Kidney (tissue), 14 donors: ENCODE measurements around the gene ALDH3A2. TPM values are rescaled to one million over a fixed set of nuclear protein-coding genes. Genes with fewer than 3 reads are reported as not detected.

Source experiments
- DNase-seq, 5 donors: peaks; one replicate each; pipeline ENCODE4 v3.0.0-alpha.2; 2013 to 2020
- FAIRE-seq: peaks from 2 replicates; lab custom pipeline; 2012; peaks lifted over from hg19 to GRCh38; lab: Jason Lieb, UNC
- H3K27ac ChIP-seq, 2 donors: one replicate each; pipeline ENCODE4 v1.7.0; 2013; ENCODE audit warnings: low read depth in 2 of 2, low read length in 2 of 2, inconsistent platforms in 1 of 2
- H3K27me3 ChIP-seq: one replicate; pipeline ENCODE4 v1.7.1; 2013; ENCODE audit warnings: low read length, inconsistent platforms; ENCODE audit not compliant: control insufficient read depth, insufficient read depth
- H3K36me3 ChIP-seq, 3 donors: one replicate each; pipeline versions ENCODE4 v1.7.0 to v1.7.1; 2013; ENCODE audit warnings: low read length in 3 of 3, control low read depth in 1 of 3, inconsistent platforms in 1 of 3; ENCODE audit not compliant: insufficient read depth in 3 of 3, control insufficient read depth in 2 of 3
- H3K4me1 ChIP-seq, 3 donors: one replicate each; pipeline versions ENCODE4 v1.7.0 to v1.7.1; 2013; ENCODE audit warnings: low read length in 3 of 3, inconsistent platforms in 1 of 3, low read depth in 1 of 3; ENCODE audit not compliant: control insufficient read depth in 2 of 3, insufficient read depth in 2 of 3
- H3K4me3 ChIP-seq, 3 donors: one replicate each; pipeline versions ENCODE4 v1.7.0 to v1.8.1; 2013; ENCODE audit warnings: low read length in 3 of 3, control low read depth in 1 of 3, inconsistent platforms in 1 of 3
- H3K9ac ChIP-seq, 3 donors: one replicate each; pipeline versions ENCODE4 v1.7.0 to v1.7.1; 2013; ENCODE audit warnings: low read length in 3 of 3, control low read depth in 1 of 3, inconsistent platforms in 1 of 3
- H3K9me3 ChIP-seq, 3 donors: one replicate each; pipeline versions ENCODE4 v1.7.0 to v1.7.1; 2013; ENCODE audit warnings: low read length in 3 of 3, control low read depth in 1 of 3, inconsistent platforms in 1 of 3; ENCODE audit not compliant: control insufficient read depth in 2 of 3, insufficient read depth in 1 of 3
- CTCF ChIP-seq: IDR thresholded peaks from 3 replicates; pipeline ENCODE4 v1.5.1; 2012; ENCODE audit warnings: mild to moderate bottlenecking, moderate library complexity, borderline replicate concordance; ENCODE audit not compliant: insufficient read depth; ENCODE audit errors: extremely low read depth
- intact Hi-C: fragments of 100-400 bp; cut with DNase I; formaldehyde crosslinking; loops from one replicate; pipeline ENCODE4 v1.11.1; 2022
- polyA plus RNA-seq: library from polyadenylated mRNA; stranded (reverse); fragments of 350-450 nt; fragmentation: Illumina TruSeq; extraction: RNeasy Lipid Tissue Mini Kit (QIAGEN cat#74804); gene quantifications from one replicate; pipeline ENCODE4 v1.2.3, GENCODE V29; 2014; ENCODE audit warnings: low read depth, low replicate concordance; ENCODE audit not compliant: insufficient read depth
- total RNA-seq: library from RNA; stranded (reverse); fragmentation: NEBNext Ultra II Directional; extraction: Animal tissue kit (Norgen Biotek cat#: 25700); gene quantifications from one replicate; pipeline ENCODE4 v1.2.1, GENCODE V29; 2021
- donor health status: control.
- donor health status: control.
- donor health status: control.
- donor health status: control.
- donor health status: control.
- donor health status: DM: yes; HTN: yes; CAD: no.
- donor health status: Normal renal cell carcinoma (clear cell type).

The ALDH3A2 gene
- total and polyA plus RNA-seq, 2 donors from 2014 or later: 75.0 to 87.7 TPM

GRCh38 chr17:19660219-19660870, 11.8 kb downstream of the ALDH3A2 start:
- DNase-seq (no peak), FAIRE-seq (no peak)
- no peaks in the 10 kb centered on the region for H3K27me3 ChIP-seq
- no peak overlapping the region for H3K9ac ChIP-seq
- peaks cover 5 to 72% (median 36%) of the 10 kb centered on the region in 3 donors for H3K36me3 ChIP-seq
- no peak overlapping the region for H3K4me3 ChIP-seq
- TF ChIP-seq CTCF: no peak
- no peaks in the 10 kb centered on the region for H3K9me3 ChIP-seq
- no peak overlapping the region for H3K27ac ChIP-seq
- intact Hi-C loops: no loop called here
- H3K4me1 ChIP-seq: peaks cover 0 to 15% (median 5%) of the 10 kb centered on the region in 3 donors

DNA sequence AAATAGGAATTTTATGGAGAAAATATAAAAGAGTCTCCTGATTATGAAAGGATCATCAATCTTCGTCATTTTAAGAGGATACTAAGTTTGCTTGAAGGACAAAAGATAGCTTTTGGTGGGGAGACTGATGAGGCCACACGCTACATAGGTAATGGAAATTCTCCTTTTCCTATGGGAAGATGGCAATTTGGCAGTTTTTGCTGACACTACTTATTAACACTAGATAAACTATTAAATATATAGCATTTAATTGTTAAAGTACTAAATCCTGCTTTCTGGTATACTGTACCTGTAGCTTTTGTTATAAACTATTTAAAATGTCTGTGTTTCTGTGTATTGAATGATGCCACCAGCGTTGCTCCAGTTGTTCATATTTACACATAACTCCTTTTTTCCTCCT, 12.6 kb downstream of the ALDH3A2 start:
- Histone ChIP-seq H3K4me1 (peaks cover 0 to 10% (median 2%) of the 10 kb centered on the region in 3 donors), H3K36me3 (peaks cover 0 to 66% (median 34%) of the 10 kb centered on the region in 3 donors), H3K9ac (no peak overlapping the region), H3K4me3 (no peak overlapping the region), H3K27ac (no peak overlapping the region), H3K9me3 (no peaks in the 10 kb centered on the region), H3K27me3 (no peaks in the 10 kb centered on the region)
- TF ChIP-seq CTCF: no peak
- intact Hi-C loops: no loop called here
- FAIRE-seq: no peak
- DNase-seq: no peak

- intact Hi-C loops: no loop called here
Measured at GRCh38 chr17:19663097-19663496, 14.5 kb downstream of the ALDH3A2 start.

More at GRCh38 chr17:19663097-19663496, 14.5 kb downstream of the ALDH3A2 start:
- Histone ChIP-seq H3K36me3 (peaks cover 0 to 54% (median 28%) of the 10 kb centered on the region in 3 donors), H3K4me3 (no peak overlapping the region), H3K27me3 (no peaks in the 10 kb centered on the region), H3K27ac (no peak overlapping the region), H3K4me1 (no peaks in the 10 kb centered on the region), H3K9me3 (no peaks in the 10 kb centered on the region), H3K9ac (no peak overlapping the region)
- FAIRE-seq (no peak), DNase-seq (no peak)
- TF ChIP-seq CTCF: no peak
